ENCODE measurements around the gene CHAC1.

DNA sequence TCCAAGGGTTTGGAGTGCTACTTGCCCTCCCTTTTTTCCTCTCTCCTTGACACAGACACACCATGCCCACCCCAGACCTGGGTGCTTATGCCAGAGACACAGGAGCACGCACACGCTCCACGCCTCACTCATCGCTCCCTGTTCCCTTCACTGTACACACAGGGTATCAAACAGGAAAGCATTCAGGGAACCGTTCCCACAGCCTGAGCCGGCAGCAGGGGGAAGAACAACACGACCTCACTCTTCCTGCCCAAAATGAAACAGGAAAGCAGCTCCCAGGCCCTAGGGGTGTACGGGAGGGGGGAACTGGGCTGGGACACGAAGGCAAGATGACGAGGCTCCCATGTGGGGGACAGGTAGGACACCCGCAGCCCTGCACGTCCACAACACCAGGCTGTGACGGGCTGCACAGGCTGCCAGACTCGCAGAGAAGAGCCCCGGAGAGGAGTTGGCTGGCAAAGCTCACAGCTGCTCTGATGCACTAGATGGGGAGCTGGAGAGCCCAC lies 12.9 kb upstream of the CHAC1 start:
- TF ChIP-seq, protein P1, sequence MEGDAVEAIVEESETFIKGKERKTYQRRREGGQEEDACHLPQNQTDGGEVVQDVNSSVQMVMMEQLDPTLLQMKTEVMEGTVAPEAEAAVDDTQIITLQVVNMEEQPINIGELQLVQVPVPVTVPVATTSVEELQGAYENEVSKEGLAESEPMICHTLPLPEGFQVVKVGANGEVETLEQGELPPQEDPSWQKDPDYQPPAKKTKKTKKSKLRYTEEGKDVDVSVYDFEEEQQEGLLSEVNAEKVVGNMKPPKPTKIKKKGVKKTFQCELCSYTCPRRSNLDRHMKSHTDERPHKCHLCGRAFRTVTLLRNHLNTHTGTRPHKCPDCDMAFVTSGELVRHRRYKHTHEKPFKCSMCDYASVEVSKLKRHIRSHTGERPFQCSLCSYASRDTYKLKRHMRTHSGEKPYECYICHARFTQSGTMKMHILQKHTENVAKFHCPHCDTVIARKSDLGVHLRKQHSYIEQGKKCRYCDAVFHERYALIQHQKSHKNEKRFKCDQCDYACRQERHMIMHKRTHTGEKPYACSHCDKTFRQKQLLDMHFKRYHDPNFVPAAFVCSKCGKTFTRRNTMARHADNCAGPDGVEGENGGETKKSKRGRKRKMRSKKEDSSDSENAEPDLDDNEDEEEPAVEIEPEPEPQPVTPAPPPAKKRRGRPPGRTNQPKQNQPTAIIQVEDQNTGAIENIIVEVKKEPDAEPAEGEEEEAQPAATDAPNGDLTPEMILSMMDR (IDR thresholded peaks at IDR 0.05; ENCODE audit: poor library complexity, severe bottlenecking) = no peak
- TF ChIP-seq MXI1 (conservative IDR thresholded peaks at IDR 0.05; ENCODE audit: poor library complexity, severe bottlenecking) (no peak), POLR2AphosphoS5 (IDR thresholded peaks at IDR 0.05) (no peak), EZH2 (IDR thresholded peaks at IDR 0.05; ENCODE audit: borderline replicate concordance, insufficient read depth, low read length, poor library complexity, severe bottlenecking) (no peak), TAF1 (IDR thresholded peaks at IDR 0.05; ENCODE audit: low read depth) (no peak)

Measured in neural cell (in vitro differentiated cells).